Tibial artery (tissue), 4 donors: ENCODE results near the gene SAMD14.

ENCODE experiments used
- DNase-seq, 2 donors: peaks; one replicate each; pipeline ENCODE4 v3.0.0-alpha.2; 2019
- H3K27ac ChIP-seq, 2 donors: fragments of 200-600 bp; sonication (generic) in 1 of 2; 1 replicate in 1 of 2; 2 replicates in 1 of 2; pipeline ENCODE4 v1.5.1; 2018 to 2019; ENCODE audit warnings: mild to moderate bottlenecking in 1 of 2
- H3K27me3 ChIP-seq, 2 donors: fragments of 200-600 bp; sonication (generic) in 1 of 2; one replicate each; pipeline versions ENCODE4 v1.5.1 to v1.6.0; 2016 to 2019
- H3K36me3 ChIP-seq, 3 donors: fragments of 200-600 bp; sonication (generic) in 2 of 3; one replicate each; pipeline ENCODE4 v1.5.1; 2016 to 2019; ENCODE audit warnings: mild to moderate bottlenecking in 2 of 3
- H3K4me1 ChIP-seq, 4 donors: fragments of 200-600 bp; sonication (generic) in 2 of 4; 1 replicate in 3 of 4; 2 replicates in 1 of 4; pipeline ENCODE4 v1.5.1; 2016 to 2019
- H3K4me3 ChIP-seq, 2 donors: fragments of 200-600 bp; sonication (generic) in 1 of 2; 1 replicate in 1 of 2; 2 replicates in 1 of 2; pipeline ENCODE4 v1.5.1; 2018 to 2019; ENCODE audit warnings: mild to moderate bottlenecking in 2 of 2
- H3K9me3 ChIP-seq, 3 donors: fragments of 200-600 bp; sonication (generic) in 1 of 3; one replicate each; pipeline ENCODE4 v1.5.1; 2016 to 2019
- intact Hi-C: fragments of 100-400 bp; cut with DNase I; formaldehyde crosslinking; loops from one replicate; pipeline ENCODE4 v1.15.0; 2023; ENCODE audit warnings: low total_unique reads
- TF ChIP-seq, protein P1 (sequence below), 2 experiments: fragments of 200-600 bp in 1 of 2; fragments of 450-650 bp in 1 of 2; IDR thresholded peaks; one replicate each; pipeline ENCODE4 v1.5.1; 2017 to 2019; ENCODE audit warnings: antibody characterized with exemption in 2 of 2, mild to moderate bottlenecking in 1 of 2, moderate library complexity in 1 of 2

The SAMD14 gene

DNA sequence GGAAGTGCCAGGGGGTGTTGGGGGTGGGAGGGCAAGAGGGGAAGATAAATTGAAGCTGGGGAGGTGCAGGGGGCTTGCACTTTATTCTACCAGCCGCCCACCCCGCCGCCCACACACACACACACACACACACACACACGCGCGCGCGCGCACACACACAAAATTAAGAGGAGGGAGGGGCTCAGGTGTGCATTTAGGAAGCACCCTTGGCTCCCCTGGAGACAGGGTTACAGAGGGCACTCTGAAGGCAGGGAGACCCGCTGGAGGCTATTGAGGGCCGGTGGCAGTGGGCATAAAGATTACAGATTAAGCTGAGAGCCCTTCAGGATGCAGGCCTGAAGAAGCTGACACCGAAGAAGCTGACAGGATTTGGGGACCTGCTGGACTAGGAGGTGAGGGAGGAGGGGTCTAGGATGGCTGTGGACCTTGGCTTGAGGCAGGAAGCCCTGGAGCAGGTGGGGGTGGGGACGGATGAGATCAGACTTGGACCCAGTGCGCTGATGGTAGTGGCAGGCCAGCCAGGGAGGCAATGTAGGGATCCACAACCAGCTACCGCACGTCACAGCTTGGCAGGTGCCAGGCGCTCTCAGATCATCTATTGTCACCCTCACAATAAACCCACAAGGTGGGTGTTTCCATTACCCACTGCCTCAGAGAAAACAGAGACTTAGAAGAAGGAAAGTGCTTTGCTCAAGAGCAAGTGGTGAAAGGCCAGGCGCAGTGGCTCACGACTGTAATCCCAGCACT lies 772 bp upstream of the SAMD14 start:
- peaks cover 0 to 56% (median 49%) of the 10 kb centered on the region in 4 donors for H3K4me1 ChIP-seq
- peak overlapping the region; percentile 50 to 59 for H3K4me3 ChIP-seq
- DNase-seq, result peak in 1 of 2 donors; percentile 76
- H3K27me3 ChIP-seq, result peaks cover 0 to 4% of the 10 kb centered on the region in 2 donors
- intact Hi-C loops, result no loop called here
- TF ChIP-seq, protein P1, sequence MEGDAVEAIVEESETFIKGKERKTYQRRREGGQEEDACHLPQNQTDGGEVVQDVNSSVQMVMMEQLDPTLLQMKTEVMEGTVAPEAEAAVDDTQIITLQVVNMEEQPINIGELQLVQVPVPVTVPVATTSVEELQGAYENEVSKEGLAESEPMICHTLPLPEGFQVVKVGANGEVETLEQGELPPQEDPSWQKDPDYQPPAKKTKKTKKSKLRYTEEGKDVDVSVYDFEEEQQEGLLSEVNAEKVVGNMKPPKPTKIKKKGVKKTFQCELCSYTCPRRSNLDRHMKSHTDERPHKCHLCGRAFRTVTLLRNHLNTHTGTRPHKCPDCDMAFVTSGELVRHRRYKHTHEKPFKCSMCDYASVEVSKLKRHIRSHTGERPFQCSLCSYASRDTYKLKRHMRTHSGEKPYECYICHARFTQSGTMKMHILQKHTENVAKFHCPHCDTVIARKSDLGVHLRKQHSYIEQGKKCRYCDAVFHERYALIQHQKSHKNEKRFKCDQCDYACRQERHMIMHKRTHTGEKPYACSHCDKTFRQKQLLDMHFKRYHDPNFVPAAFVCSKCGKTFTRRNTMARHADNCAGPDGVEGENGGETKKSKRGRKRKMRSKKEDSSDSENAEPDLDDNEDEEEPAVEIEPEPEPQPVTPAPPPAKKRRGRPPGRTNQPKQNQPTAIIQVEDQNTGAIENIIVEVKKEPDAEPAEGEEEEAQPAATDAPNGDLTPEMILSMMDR (IDR thresholded peaks at IDR 0.05), result no peak
- H3K27ac ChIP-seq, result peak overlapping the region; percentile 52 to 62
- H3K36me3 ChIP-seq, result peaks cover 0 to 17% (median 12%) of the 10 kb centered on the region in 3 donors
- no peaks in the 10 kb centered on the region for H3K9me3 ChIP-seq

DNA sequence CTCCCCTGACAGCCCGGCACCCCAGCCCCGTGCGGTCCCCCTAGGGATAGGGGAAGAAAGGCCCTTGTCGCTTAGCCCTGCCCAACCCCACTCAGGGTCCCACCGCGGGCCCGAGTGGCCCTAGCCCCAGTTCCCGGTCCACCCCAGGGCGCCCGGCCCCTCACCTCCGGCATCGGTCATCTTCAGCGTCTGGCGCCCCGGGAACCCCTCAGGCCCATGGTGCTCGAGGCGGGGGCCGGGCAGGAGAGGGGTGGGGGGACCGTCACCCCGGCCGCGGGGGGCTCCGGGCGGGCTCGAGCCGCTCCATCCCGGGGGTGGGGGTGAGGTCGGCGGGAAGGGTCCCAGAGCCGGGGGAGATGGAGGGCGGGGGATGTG lies 620 bp downstream of the SAMD14 start:
- peaks cover 0 to 52% (median 46%) of the 10 kb centered on the region in 4 donors for H3K4me1 ChIP-seq
- peaks cover 0 to 3% (median 0%) of the 10 kb centered on the region in 3 donors for H3K36me3 ChIP-seq
- peaks cover 0 to 4% of the 10 kb centered on the region in 2 donors for H3K27me3 ChIP-seq
- intact Hi-C loops, result no loop called here
- no peak for DNase-seq
- TF ChIP-seq, protein P1 (IDR thresholded peaks at IDR 0.05), result no peak
- H3K9me3 ChIP-seq, result no peaks in the 10 kb centered on the region
- H3K4me3 ChIP-seq, result peak overlapping the region; percentile 50 to 59
- H3K27ac ChIP-seq, result peak overlapping the region; percentile 52 to 62

DNA sequence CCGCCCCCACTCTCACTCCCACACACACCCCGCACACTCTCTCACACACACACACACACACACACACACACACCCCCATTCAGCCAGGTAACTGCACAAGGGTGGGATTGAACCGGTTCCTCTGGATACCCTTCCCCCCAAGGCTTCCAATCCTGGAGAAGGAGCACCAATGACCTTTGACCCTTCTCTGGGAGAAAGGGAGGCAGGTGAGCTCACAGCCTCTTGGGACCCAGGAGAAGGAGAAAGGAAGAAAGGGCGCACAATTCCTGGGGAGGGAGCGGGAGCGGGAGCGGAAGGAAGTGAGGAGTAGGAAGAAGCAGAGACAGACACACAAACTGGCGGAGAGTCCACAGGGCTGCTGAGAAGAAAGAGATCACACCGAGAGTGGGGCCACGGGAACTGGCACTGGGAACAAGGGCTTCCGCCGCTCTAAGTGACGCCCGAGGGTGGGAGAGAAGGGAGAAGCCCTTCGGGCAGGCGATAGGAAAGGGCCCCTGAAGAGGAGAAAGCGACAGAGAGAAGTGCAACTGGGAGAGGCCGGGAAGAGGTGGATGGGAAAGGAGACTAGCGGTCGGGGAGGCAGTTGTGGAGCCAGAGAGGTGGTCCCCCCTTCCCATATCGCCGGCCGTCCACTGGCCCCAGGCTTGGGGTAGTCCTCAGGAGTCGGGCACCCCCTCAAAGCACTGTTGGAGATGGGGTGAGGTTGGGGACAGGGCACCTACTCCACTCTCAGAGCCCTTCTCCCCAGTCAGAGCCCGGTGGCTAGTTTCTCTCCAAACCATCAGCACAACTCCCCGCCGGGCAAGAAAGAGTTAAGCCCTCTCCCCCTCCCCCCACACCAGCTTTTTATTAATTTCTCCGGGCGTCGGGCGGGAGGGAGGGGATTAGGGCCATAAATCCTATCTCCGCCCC lies 1.3 kb downstream of the SAMD14 start:
- Histone ChIP-seq H3K27me3 (peaks cover 0 to 4% of the 10 kb centered on the region in 2 donors), H3K4me3 (peak overlapping the region; percentile 50 to 59), H3K36me3 (no peaks in the 10 kb centered on the region), H3K9me3 (no peaks in the 10 kb centered on the region), H3K27ac (peak overlapping the region; percentile 52 to 62), H3K4me1 (peaks cover 0 to 46% (median 40%) of the 10 kb centered on the region in 4 donors)
- intact Hi-C loops, result no loop called here
- TF ChIP-seq, protein P1 (IDR thresholded peaks at IDR 0.05), result no peak
- no peak for DNase-seq

DNA sequence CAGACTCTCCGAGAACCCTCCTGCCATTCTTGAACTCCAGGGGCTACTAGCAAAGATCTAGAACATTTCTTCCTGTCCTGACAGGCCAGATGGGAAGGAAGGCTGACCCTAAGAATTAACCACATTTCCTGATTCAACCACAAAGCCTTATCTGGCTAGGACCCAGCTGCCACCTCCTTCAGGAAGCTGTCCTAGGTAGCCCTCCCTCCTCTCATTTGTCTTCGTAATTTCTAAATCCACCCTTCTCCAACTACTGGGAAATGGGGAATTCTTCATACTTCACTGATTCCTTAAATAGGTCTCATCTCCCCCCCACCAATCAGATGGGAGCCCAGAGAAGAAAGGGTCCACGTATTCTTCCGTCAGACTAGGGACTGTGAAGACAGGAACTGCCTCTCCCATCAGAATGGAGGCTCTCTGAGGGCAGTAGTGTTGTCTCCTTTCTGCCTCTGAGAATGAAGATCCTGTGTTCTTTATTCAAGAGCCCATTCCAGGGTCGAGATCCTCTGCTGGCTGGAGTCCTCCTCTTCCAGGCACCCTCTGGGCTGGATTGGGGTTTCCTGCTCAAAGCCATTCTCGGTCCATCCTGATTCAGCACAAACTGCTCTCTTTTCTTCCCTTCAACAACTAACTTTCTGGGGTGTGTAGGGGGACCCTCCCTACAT lies 2.1 kb downstream of the SAMD14 start:
- Histone ChIP-seq H3K9me3 (no peaks in the 10 kb centered on the region), H3K27me3 (peaks cover 0 to 4% of the 10 kb centered on the region in 2 donors), H3K4me3 (no peak overlapping the region), H3K27ac (no peak overlapping the region), H3K4me1 (peaks cover 0 to 37% (median 31%) of the 10 kb centered on the region in 4 donors), H3K36me3 (no peaks in the 10 kb centered on the region)
- DNase-seq, result no peak
- TF ChIP-seq, protein P1 (IDR thresholded peaks at IDR 0.05), result no peak
- intact Hi-C loops, result no loop called here

DNA sequence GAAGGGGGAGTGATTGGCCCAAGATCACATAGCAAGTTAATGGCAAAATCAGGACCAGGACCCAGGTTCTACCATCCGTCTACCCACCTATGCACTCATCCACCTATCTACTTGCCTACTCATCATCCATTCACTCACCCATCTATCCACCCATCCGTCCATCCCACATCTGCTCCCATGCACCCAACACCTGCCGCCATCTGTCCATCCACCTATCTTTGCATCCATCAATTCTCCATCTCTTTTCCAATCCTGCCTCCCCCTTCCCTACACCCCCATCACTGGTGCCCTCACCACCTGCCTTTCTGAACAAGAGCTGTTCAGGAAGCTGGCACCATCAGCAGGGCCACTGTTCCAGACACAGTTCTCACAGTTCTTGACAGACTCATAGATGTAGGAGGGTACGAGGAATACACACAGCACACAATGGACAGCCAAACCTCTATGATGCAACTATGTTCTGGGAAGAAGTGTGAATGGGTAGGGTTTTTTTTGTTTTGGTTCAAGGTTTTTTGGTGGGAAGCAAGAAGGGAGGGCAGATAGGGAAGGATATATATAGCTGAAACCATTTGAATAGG lies 4.5 kb downstream of the SAMD14 start:
- H3K27ac ChIP-seq, result no peak overlapping the region
- no peaks in the 10 kb centered on the region for H3K36me3 ChIP-seq
- H3K9me3 ChIP-seq, result no peaks in the 10 kb centered on the region
- TF ChIP-seq, protein P1 (IDR thresholded peaks at IDR 0.05), result no peak
- peaks cover 0 to 4% of the 10 kb centered on the region in 2 donors for H3K27me3 ChIP-seq
- peaks cover 0 to 22% (median 17%) of the 10 kb centered on the region in 4 donors for H3K4me1 ChIP-seq
- H3K4me3 ChIP-seq, result no peak overlapping the region
- intact Hi-C loops, result no loop called here
- DNase-seq, result no peak
